HG02623 (cell line): ENCODE measurements around the gene ANKRD11.

Experiments used
- ATAC-seq: cut with Tn5 transposase; IDR thresholded peaks from one replicate; pipeline ENCODE4 v1.9.1; 2021; ENCODE audit warnings: moderate library complexity; ENCODE audit not compliant: unreplicated experiment

The ANKRD11 gene

GRCh38 chr16:89507214-89507833 is 17.0 kb upstream of the ANKRD11 start:
- no peak for ATAC-seq

GRCh38 chr16:89506791-89507191 is 16.4 kb upstream of the ANKRD11 start:
- ATAC-seq: no peak

- ATAC-seq: no peak
These were observed 15.7 kb upstream of the ANKRD11 start for GRCh38 chr16:89506113-89506504.

DNA sequence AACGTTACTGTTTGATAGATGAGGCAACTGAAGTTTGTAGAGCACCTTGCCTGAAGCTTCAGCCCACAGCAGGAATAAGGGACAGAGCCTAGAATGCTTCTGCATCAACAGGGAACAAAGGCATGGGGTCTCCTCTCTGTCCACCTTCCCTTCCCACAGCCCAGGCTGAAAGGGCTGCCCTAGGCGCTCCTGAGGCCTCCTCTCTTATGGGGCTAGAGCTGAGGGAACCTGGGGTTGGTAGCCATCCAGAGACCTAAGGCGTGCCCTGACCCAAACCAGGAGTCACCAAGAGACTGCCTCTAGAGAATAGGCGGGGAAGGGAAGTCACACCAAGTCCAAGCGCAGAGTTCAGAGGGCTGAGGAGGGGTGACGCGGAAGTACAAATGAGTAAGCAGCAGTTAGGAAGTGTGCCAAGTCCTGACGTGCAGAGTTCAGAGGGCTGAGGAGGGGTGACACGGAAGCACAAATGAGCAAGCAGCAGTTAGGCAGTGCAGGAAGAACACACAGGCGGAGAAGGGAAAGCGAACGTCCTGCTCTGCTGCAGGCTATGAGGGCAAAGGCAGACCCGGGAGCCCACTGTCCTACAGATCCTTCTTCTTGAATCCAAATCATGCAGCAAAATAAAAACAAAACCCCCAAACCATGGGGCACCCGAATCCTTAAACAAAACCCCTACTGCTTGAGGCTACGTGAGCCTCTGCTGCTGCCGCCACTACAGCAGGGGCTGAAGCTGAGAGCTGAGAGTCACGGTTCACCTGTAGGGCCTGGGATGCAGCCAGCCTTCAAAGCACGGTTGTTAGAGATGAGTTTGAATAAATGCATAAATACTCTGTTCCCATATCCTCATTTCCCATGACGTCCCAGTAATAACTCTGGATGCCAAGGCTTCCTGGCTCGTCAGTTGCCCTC is 15.1 kb upstream of the ANKRD11 start:
- peak; percentile 33 for ATAC-seq

DNA sequence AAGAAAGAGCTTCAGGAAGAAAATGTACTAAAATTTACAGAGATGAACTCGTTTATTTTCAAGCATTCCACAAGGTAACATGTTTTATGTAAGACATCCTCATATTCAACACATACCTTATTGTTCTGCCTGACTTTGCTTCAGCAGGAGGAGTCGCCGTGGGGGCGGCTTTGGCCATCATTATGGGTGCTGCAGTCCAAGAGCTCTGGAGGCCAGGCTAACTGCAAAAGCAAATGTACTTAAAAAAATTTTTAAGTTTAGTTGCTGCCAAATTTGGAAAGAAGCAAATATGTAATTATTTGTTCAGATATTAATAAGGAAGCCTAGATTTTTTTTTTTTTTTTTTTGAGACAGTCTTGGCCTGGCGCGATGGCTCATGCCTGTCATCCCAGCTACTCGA is 13.7 kb upstream of the ANKRD11 start:
- ATAC-seq: no peak

GRCh38 chr16:89502081-89502843 is 11.9 kb upstream of the ANKRD11 start:
- no peak for ATAC-seq

- no peak for ATAC-seq
These were observed 9.4 kb upstream of the ANKRD11 start for GRCh38 chr16:89499767-89500166.

DNA sequence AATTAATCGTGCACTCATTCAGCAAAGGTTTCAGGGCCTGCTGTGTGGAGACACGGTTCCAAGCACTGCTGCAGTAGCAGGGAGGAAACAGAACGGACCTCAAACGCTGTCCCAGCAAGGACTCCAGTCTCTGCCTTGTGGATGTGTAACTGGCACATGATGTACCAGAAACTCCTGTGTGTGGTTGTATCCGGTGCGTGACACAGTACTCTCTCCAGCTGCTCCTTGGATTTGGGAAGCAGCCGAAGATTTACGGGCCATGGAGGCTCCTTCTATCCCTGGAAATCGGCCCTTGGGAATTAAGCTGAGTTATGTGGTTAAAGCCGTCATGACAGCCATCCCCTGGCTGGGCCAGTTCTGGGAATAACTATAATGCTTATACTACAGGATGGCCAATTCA is 8.5 kb upstream of the ANKRD11 start:
- no peak for ATAC-seq

- ATAC-seq: no peak
These were observed 4.8 kb upstream of the ANKRD11 start for GRCh38 chr16:89495121-89495520.

- no peak for ATAC-seq
These were observed 3.4 kb upstream of the ANKRD11 start for GRCh38 chr16:89493776-89494175.

GRCh38 chr16:89491974-89492687 is 1.8 kb upstream of the ANKRD11 start:
- ATAC-seq: no peak

GRCh38 chr16:89491238-89491869 is 993 bp upstream of the ANKRD11 start:
- no peak for ATAC-seq

DNA sequence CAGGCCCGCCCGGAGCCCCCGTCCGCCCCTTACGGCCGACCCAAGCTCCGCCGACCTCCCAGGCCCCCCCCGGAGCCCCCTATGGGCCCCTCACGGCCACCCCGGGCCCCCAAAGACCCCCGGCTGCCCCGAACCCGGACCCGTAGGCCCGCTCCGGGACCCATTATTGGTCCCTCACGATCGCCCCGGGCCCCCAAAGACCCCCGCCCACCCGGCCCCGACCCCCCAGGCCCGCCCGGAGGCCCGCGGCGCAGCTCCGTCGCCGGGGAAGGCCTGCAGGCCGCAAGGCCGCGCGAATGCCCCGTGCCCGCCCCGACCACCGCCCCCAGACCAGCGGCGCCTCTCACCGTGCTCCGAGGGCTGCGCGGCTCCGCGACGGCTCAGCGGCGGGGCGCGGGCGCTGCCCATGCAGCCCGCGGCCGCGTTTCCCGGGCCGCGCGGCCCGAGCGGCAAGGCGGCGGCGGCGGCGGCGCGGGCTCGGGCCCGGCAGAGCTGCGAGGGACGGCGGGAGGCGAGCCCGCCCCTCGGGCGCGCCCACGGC is 393 bp downstream of the ANKRD11 start:
- ATAC-seq: no peak

- ATAC-seq: no peak
These were observed 1.1 kb downstream of the ANKRD11 start for GRCh38 chr16:89489040-89489897.

DNA sequence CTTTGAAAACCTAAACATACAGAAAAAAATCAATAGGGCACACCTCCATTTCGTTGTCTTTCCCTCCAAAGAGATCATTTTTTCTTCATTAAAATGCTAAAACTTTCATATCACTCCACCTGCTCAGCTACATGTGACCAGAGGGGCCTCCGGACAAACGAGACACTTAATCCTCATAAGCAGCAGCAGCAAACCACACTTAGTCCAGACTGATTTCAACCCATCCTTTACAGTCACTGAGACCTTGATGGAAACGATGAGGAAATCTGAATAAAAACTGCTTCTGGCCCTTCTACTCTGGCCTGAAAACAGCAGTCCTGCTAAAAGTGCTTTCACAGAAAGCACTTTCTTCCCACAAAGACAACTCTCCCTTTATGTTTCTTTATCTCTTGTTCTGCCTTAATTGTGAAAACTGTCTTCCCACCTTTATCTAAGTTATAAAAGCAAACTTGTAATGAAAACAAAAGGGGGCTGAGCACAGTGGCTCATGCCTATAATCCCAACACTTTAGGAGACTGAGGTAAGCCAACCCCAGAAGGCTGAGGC is 4.6 kb downstream of the ANKRD11 start:
- ATAC-seq: no peak

DNA sequence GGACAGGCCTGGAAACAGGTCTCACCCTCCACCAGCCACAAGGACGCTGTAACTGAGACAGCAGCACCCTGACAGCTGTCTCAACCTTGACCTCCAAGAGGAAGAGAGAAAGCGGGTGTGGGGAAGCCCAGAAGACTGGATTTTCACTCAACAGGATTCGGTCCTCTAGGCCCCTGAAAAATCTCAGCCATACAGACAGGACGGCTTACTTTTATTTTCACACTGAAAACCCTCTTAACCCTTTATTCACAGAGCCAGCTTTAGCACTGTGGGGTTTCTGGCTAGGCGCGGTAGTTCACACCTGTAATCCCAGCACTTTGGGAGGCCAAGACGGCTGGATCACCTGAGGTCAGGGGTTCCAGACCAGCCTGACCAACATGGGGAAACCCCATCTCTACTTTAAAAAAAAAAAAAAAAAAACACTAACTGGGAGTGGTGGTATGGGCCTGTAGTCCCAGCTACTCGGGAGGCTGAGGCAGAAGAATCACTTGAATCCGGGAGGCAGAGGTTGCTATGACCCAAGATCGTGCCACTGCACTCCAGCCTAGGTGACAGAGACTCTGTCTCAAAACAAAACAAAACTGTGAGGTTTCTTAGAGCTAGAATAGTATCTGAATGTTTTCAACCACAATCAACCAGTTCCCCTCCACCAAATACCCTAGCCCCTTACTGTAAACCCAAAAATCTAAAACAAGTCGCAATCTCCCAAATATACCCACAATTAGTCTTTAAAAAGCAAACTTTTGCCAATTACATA is 5.3 kb downstream of the ANKRD11 start:
- peak; percentile 31 for ATAC-seq

GRCh38 chr16:89484041-89484501 is 6.3 kb downstream of the ANKRD11 start:
- ATAC-seq: no peak

GRCh38 chr16:89482817-89483205 is 7.5 kb downstream of the ANKRD11 start:
- ATAC-seq: no peak
